Lower leg skin (tissue), 3 donors: ENCODE measurements around the gene PEX6.

Experiments used
- POLR2A ChIP-seq, 2 donors: fragments of 450-650 bp; IDR thresholded peaks; one replicate each; pipeline ENCODE4 v1.6.1; 2016 to 2017; ENCODE audit warnings: antibody characterized with exemption in 2 of 2, mild to moderate bottlenecking in 1 of 2, moderate library complexity in 1 of 2
- TF ChIP-seq, protein P1 (sequence below), 3 donors: fragments of 450-650 bp; IDR thresholded peaks; one replicate each; pipeline ENCODE4 v1.5.1; 2016; ENCODE audit warnings: antibody characterized with exemption in 3 of 3, mild to moderate bottlenecking in 3 of 3, moderate library complexity in 2 of 3

DNA sequence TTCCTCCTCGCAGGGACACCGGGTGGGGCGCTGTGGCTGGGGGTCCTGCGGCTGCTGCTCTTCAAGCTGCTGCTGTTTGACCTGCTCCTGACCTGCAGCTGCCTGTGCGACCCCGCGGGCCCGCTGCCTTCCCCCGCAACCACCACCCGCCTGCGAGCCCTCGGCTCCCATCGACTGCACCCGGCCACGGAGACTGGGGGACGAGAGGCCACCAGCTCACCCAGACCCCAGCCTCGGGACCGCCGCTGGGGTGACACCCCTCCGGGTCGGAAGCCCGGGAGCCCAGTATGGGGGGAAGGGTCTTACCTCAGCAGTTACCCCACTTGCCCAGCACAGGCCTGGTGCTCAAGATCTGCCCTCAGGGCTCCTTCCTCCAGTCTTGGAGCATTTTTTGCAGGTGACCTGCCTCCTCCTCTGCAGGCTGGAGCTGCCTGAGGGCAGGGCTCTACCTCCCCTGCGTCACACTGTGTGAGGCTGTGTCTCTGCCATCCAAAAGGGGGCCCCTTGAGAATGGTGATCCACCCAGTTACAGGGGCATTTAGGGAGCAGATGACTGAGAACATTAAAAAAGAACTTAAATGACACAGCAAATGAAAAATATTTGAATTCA is 53.6 kb downstream of the PEX6 start:
- TF ChIP-seq, protein P1, sequence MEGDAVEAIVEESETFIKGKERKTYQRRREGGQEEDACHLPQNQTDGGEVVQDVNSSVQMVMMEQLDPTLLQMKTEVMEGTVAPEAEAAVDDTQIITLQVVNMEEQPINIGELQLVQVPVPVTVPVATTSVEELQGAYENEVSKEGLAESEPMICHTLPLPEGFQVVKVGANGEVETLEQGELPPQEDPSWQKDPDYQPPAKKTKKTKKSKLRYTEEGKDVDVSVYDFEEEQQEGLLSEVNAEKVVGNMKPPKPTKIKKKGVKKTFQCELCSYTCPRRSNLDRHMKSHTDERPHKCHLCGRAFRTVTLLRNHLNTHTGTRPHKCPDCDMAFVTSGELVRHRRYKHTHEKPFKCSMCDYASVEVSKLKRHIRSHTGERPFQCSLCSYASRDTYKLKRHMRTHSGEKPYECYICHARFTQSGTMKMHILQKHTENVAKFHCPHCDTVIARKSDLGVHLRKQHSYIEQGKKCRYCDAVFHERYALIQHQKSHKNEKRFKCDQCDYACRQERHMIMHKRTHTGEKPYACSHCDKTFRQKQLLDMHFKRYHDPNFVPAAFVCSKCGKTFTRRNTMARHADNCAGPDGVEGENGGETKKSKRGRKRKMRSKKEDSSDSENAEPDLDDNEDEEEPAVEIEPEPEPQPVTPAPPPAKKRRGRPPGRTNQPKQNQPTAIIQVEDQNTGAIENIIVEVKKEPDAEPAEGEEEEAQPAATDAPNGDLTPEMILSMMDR (IDR thresholded peaks at IDR 0.05): no peak
- no peak for TF ChIP-seq POLR2A (IDR thresholded peaks at IDR 0.05)
